ENCODE measurements around the gene TUBA1C. TPM values are rescaled to one million over a fixed set of nuclear protein-coding genes. Genes with fewer than 3 reads are reported as not detected.

TUBA1C gene
- total RNA-seq, 2 donors from 2014 or later: 600 to 684 TPM

- Histone ChIP-seq H3K9ac (ENCODE audit: extremely low read depth, low read length, poor library complexity, severe bottlenecking) (no peak overlapping the region), H3K4me3 (ENCODE audit: low read length) (no peak overlapping the region), H3K36me3 (ENCODE audit: control insufficient read depth, insufficient read depth, low read length) (no peaks in the 10 kb centered on the region), H3K9me3 (ENCODE audit: control insufficient read depth, low read length) (no peaks in the 10 kb centered on the region), H3K27me3 (ENCODE audit: control insufficient read depth, insufficient read depth, low read length, poor library complexity, severe bottlenecking) (peaks cover 70% of the 10 kb centered on the region), H3K4me1 (ENCODE audit: control insufficient read depth, insufficient read depth, low read length) (no peaks in the 10 kb centered on the region), H3K27ac (ENCODE audit: low read depth, low read length) (no peak overlapping the region)
- Mint-ChIP-seq H3K27ac (no peak overlapping the region), H3K4me3 (no peak overlapping the region), H3K36me3 (ENCODE audit: low read depth) (no peaks in the 10 kb centered on the region), H3K9me3 (no peaks in the 10 kb centered on the region), H3K27me3 (ENCODE audit: insufficient read depth) (peaks cover 97% of the 10 kb centered on the region), H3K4me1 (peaks cover 3% of the 10 kb centered on the region)
- DNase-seq: peak; percentile 94
- 38 to 45% methylated on average over 39 to 54 of the region's 54 CpGs for WGBS, 2 experiments (ENCODE audit: insufficient coverage in 1 of 2, insufficient read length in 1 of 2)
- peak; percentile 91 for TF ChIP-seq CTCF (conservative IDR thresholded peaks at IDR 0.05)
Observed at GRCh38 chr12:49296034-49296835, 31.4 kb downstream of the TUBA1C start.

DNA sequence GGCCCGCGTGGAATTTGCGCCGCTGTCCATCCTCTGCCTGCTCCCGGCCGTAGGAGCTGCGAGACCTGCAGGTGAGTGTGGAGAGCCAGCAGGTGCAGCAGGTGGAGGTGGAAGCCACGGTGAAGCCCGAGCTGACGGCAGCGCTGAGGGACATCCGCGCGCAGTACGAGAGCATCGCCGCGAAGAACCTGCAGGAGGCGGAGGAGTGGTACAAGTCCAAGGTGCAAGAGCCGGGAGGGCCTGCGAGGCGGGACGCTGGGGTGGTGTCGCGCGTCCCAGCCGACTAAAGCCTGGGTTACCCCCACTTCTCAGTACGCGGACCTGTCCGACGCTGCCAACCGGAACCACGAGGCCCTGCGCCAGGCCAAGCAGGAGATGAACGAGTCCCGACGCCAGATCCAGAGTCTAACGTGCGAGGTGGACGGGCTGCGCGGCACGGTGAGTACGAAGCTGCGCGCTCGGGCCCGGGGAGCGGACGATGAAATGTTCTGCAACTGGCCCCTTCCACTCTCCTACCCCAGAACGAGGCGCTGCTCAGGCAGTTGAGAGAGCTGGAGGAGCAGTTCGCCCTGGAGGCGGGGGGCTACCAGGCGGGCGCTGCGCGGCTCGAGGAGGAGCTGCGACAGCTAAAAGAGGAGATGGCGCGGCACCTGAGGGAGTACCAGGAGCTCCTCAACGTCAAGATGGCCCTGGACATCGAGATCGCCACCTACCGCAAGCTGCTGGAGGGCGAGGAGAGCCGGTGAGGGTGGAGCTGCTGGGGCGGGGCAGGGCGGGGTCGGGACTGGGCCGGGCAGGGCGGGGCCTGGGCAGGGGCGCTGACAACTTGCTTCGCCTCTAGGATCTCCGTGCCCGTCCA is 32.2 kb downstream of the TUBA1C start:
- H3K4me1 Mint-ChIP-seq: peaks cover 8% of the 10 kb centered on the region
- peaks cover 70% of the 10 kb centered on the region for H3K27me3 ChIP-seq (ENCODE audit: control insufficient read depth, insufficient read depth, low read length, poor library complexity, severe bottlenecking)
- peak overlapping the region; percentile 64 for H3K4me3 ChIP-seq (ENCODE audit: low read length)
- H3K27ac ChIP-seq (ENCODE audit: low read depth, low read length): no peak overlapping the region
- H3K9me3 ChIP-seq (ENCODE audit: control insufficient read depth, low read length): no peaks in the 10 kb centered on the region
- no peaks in the 10 kb centered on the region for H3K36me3 ChIP-seq (ENCODE audit: control insufficient read depth, insufficient read depth, low read length)
- DNase-seq: peak; percentile 97
- H3K4me1 ChIP-seq (ENCODE audit: control insufficient read depth, insufficient read depth, low read length): no peaks in the 10 kb centered on the region
- no peaks in the 10 kb centered on the region for H3K36me3 Mint-ChIP-seq (ENCODE audit: low read depth)
- no peak overlapping the region for H3K27ac Mint-ChIP-seq
- WGBS, 2 experiments (ENCODE audit: insufficient coverage in 1 of 2, insufficient read length in 1 of 2): 5 to 6% methylated on average over 30 to 77 of the region's 77 CpGs
- peak overlapping the region; percentile 32 for H3K4me3 Mint-ChIP-seq
- TF ChIP-seq CTCF (conservative IDR thresholded peaks at IDR 0.05): peak; percentile 55
- peaks cover 94% of the 10 kb centered on the region for H3K27me3 Mint-ChIP-seq (ENCODE audit: insufficient read depth)
- H3K9ac ChIP-seq (ENCODE audit: extremely low read depth, low read length, poor library complexity, severe bottlenecking): no peak overlapping the region
- H3K9me3 Mint-ChIP-seq: no peaks in the 10 kb centered on the region

GRCh38 chr12:49297695-49298060 is 32.8 kb downstream of the TUBA1C start:
- Mint-ChIP-seq H3K27ac (no peak overlapping the region), H3K27me3 (ENCODE audit: insufficient read depth) (peaks cover 90% of the 10 kb centered on the region), H3K4me1 (peaks cover 8% of the 10 kb centered on the region), H3K9me3 (no peaks in the 10 kb centered on the region), H3K36me3 (ENCODE audit: low read depth) (no peaks in the 10 kb centered on the region), H3K4me3 (peak overlapping the region; percentile 32)
- no peaks in the 10 kb centered on the region for H3K4me1 ChIP-seq (ENCODE audit: control insufficient read depth, insufficient read depth, low read length)
- no peak for TF ChIP-seq CTCF (conservative IDR thresholded peaks at IDR 0.05)
- H3K9ac ChIP-seq (ENCODE audit: extremely low read depth, low read length, poor library complexity, severe bottlenecking): no peak overlapping the region
- peaks cover 65% of the 10 kb centered on the region for H3K27me3 ChIP-seq (ENCODE audit: control insufficient read depth, insufficient read depth, low read length, poor library complexity, severe bottlenecking)
- DNase-seq: no peak
- WGBS, 2 experiments (ENCODE audit: insufficient coverage in 1 of 2, insufficient read length in 1 of 2): 35 to 46% methylated on average over 5 to 8 of the region's 8 CpGs
- no peak overlapping the region for H3K4me3 ChIP-seq (ENCODE audit: low read length)
- H3K27ac ChIP-seq (ENCODE audit: low read depth, low read length): no peak overlapping the region
- no peaks in the 10 kb centered on the region for H3K36me3 ChIP-seq (ENCODE audit: control insufficient read depth, insufficient read depth, low read length)
- no peaks in the 10 kb centered on the region for H3K9me3 ChIP-seq (ENCODE audit: control insufficient read depth, low read length)
